Measurements from ENCODE around the gene OR6K2.
"Not testable (repeated sequence)": the region's sequence is repeated elsewhere in the genome, so short reads cannot be mapped to it uniquely, and the experiment has no call there.

The OR6K2 gene

GRCh38 chr1:158700552-158700951 lies at the start of gene OR6K2:
Gene OR6K2, minus strand, starts transcription at chr1:158700652. Its CDS starts 0 bp downstream, at chr1:158700652.
- no peak for DNase-seq (ENCODE audit: low spot score)

- DNase-seq (ENCODE audit: low spot score) = no peak
Measured at GRCh38 chr1:158735848-158736247, 35.4 kb upstream of the OR6K2 start.

GRCh38 chr1:158732524-158732923 lies 32.1 kb upstream of the OR6K2 start:
- DNase-seq (ENCODE audit: low spot score) = no peak

GRCh38 chr1:158731707-158732106 lies 31.3 kb upstream of the OR6K2 start:
- no peak for DNase-seq (ENCODE audit: low spot score)

- no peak for DNase-seq (ENCODE audit: low spot score)
Measured at GRCh38 chr1:158730453-158730852, 30.0 kb upstream of the OR6K2 start.

- DNase-seq (ENCODE audit: low spot score) = no peak
Measured at GRCh38 chr1:158728510-158729225, 28.2 kb upstream of the OR6K2 start.

GRCh38 chr1:158724442-158724841 lies 24.0 kb upstream of the OR6K2 start:
- no peak for DNase-seq (ENCODE audit: low spot score)

- DNase-seq (ENCODE audit: low spot score) = no peak
Measured at GRCh38 chr1:158720620-158721019, 20.2 kb upstream of the OR6K2 start, which contains the start of gene OR6K3. Gene OR6K3, minus strand, starts transcription at chr1:158720720. Its CDS starts 2,605 bp downstream, at chr1:158718115.

GRCh38 chr1:158719664-158720063 lies 19.2 kb upstream of the OR6K2 start:
- DNase-seq (ENCODE audit: low spot score) = no peak

GRCh38 chr1:158717344-158717743 lies 16.9 kb upstream of the OR6K2 start:
- DNase-seq (ENCODE audit: low spot score) = no peak

GRCh38 chr1:158716335-158716734 lies 15.9 kb upstream of the OR6K2 start:
- DNase-seq (ENCODE audit: low spot score) = no peak

- no peak for DNase-seq (ENCODE audit: low spot score)
Measured at GRCh38 chr1:158714754-158715153, 14.3 kb upstream of the OR6K2 start.

GRCh38 chr1:158711098-158711497 lies 10.6 kb upstream of the OR6K2 start:
- DNase-seq (ENCODE audit: low spot score) = no peak

GRCh38 chr1:158706096-158706495 lies 5.6 kb upstream of the OR6K2 start:
- no peak for DNase-seq (ENCODE audit: low spot score)

GRCh38 chr1:158694596-158694995 lies 5.9 kb downstream of the OR6K2 start:
- no peak for DNase-seq (ENCODE audit: low spot score)

GRCh38 chr1:158692356-158692755 lies 8.1 kb downstream of the OR6K2 start:
- DNase-seq (ENCODE audit: low spot score) = no peak

- DNase-seq (ENCODE audit: low spot score) = no peak
Measured at GRCh38 chr1:158691907-158692306, 8.5 kb downstream of the OR6K2 start.

- not testable (repeated sequence) for DNase-seq (ENCODE audit: low spot score)
Measured at GRCh38 chr1:158691149-158691548, 9.3 kb downstream of the OR6K2 start.

- no peak for DNase-seq (ENCODE audit: low spot score)
Measured at GRCh38 chr1:158689875-158690274, 10.6 kb downstream of the OR6K2 start.

- DNase-seq (ENCODE audit: low spot score) = no peak
Measured at GRCh38 chr1:158689110-158689509, 11.3 kb downstream of the OR6K2 start.

GRCh38 chr1:158688343-158688742 lies 12.1 kb downstream of the OR6K2 start:
- DNase-seq (ENCODE audit: low spot score) = not testable (repeated sequence)

- no peak for DNase-seq (ENCODE audit: low spot score)
Measured at GRCh38 chr1:158687037-158687436, 13.4 kb downstream of the OR6K2 start.

- no peak for DNase-seq (ENCODE audit: low spot score)
Measured at GRCh38 chr1:158686111-158687009, 14.1 kb downstream of the OR6K2 start, which contains the start of gene SPTA1. Gene SPTA1, minus strand, starts transcription at chr1:158686715. Its CDS starts 198 bp downstream, at chr1:158686517.
